Hematopoietic multipotent progenitor cell treated with erythropoietin and hydrocortisone succinate and interleukin-3 and kit ligand, for 4 days (in vitro differentiated cells): ENCODE results near the gene TMA7B.

Source experiments
- DNase-seq: peaks from one replicate; pipeline ENCODE4 v3.0.0-alpha.2; 2015

The TMA7B gene

GRCh38 chr22:39933741-39934140 lies 26.5 kb upstream of the TMA7B start:
- no peak for DNase-seq

GRCh38 chr22:39935116-39935515 lies 25.1 kb upstream of the TMA7B start:
- DNase-seq: no peak

DNA sequence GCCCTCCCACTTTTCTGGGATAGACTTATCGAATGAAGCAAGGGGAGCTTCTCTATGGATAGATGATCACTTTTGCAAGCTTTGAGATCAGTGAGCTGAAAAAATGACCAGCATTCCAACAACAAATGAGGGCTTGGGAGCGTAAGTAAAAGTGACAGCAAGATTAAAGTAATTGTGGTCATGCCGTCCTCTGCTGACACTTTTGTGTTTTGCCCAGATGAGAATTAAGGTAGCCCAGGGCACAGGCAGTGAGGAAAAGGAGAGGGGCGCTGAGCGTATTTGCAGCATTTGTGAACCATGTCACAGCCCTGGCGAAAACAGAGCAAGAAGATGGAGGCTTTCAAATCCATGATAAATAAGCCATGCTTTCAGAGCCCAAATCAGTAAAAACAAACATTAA lies 24.6 kb upstream of the TMA7B start:
- DNase-seq: no peak

DNA sequence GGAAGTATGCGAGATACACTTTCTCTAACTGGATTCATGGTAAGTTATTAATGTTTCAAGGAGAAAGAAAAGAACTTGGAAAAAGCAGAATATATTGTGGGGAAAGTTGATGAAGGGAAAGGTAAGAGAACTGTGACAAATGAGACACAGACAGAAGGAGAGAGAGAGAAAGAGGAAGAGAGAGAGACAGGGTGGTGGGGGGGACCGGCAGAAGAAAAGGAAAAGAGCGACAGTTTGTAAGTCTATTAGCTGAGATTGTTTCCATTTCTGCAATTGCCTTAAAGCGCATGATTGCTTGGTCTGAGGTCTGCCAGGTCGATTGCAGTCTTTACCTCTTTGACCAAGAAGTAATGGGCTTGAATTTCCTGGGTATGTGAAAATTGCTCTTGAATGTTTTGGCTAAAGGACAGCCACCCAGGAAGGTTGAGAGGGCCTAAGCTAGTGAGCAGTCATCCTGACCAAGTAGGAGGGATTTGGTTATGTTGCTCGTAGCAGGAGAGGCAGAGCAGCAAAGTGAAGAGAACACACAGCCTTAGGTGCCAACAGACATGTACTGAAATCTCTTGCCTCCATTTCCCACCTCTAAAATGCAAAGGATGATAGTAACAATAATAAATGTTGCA lies 23.6 kb upstream of the TMA7B start:
- DNase-seq: no peak

DNA sequence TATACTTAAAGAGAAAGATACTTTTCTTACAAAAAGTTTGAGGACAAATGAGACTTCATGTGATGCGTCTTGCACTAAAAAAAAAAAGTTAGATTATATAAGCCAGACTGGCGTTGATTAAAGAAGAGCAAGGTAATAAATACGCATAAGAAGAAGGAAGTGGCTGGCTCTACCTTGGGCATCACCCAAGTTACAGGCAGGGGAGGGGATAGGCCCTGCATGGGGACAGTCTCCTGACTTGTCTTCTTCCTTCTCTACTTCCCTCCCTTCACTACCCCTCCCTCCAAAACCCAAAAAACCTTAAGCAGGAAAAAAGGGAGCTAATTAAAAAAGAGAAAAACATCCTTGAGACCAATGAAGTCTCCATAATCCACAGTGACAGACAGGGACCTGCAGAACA lies 22.3 kb upstream of the TMA7B start:
- DNase-seq: no peak

- DNase-seq: no peak
Observed at GRCh38 chr22:39938509-39939111, 21.6 kb upstream of the TMA7B start.

DNA sequence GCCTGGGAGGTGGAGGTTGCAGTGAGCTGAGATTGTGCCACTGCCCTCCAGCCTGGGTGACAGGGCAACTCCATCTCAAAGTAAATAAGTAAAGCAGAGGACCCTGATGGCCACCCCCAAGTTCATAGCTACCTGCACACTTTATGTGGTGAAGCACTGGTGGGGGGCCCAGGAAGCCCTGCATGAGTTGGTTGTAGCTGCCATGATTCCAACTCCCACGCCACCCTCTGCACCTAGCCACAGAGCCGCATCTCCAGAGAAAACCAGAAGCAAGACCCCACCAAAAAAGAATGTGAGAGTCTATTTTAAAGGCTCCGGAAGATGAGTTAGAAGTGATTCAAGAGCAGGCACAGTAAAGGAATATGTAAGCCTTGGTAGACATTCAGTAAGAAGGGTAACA lies 20.4 kb upstream of the TMA7B start:
- no peak for DNase-seq

- peak; percentile 56 for DNase-seq
Observed at GRCh38 chr22:39940757-39941305, 19.4 kb upstream of the TMA7B start.

- DNase-seq: no peak
Observed at GRCh38 chr22:39941601-39942000, 18.6 kb upstream of the TMA7B start.

GRCh38 chr22:39942439-39943230 lies 17.6 kb upstream of the TMA7B start:
- peak; percentile 81 for DNase-seq

GRCh38 chr22:39943337-39943736 lies 16.9 kb upstream of the TMA7B start:
- no peak for DNase-seq

- no peak for DNase-seq
Observed at GRCh38 chr22:39943953-39944872, 16.0 kb upstream of the TMA7B start.

GRCh38 chr22:39946126-39946502 lies 14.1 kb upstream of the TMA7B start:
- no peak for DNase-seq

DNA sequence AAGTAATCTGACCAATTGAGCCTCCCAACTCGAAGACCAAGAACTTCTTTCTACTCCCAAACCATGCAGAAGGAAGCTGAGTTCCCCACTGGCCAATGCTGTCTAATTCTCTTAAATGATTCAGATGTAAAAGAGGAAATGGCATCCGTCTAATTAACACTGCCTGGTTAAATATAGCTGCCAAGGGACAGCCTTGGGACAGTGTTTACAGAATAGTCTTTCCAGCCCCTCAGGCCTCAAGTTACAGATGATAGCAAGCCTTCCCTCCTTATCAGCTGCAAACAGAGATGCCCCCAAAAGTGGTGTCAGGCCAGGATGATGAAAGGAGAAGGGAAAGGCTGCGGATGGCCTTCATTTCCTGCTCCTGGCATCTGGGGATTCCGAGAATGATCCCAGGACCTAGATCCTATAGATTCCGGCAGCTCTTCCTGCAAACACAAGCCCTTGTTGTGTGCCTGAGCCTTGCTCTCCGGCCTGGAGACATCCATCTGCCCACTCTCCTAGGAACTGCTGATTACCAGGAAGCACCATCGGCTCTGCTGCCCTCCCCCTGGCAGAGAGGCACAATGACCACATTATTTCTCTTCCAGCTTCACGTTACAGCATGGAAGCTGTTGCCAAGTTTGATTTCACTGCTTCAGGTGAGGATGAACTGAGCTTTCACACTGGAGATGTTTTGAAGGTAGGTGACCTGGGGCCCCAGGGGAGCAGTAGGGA lies 13.5 kb upstream of the TMA7B start:
- DNase-seq: peak; percentile 93

DNA sequence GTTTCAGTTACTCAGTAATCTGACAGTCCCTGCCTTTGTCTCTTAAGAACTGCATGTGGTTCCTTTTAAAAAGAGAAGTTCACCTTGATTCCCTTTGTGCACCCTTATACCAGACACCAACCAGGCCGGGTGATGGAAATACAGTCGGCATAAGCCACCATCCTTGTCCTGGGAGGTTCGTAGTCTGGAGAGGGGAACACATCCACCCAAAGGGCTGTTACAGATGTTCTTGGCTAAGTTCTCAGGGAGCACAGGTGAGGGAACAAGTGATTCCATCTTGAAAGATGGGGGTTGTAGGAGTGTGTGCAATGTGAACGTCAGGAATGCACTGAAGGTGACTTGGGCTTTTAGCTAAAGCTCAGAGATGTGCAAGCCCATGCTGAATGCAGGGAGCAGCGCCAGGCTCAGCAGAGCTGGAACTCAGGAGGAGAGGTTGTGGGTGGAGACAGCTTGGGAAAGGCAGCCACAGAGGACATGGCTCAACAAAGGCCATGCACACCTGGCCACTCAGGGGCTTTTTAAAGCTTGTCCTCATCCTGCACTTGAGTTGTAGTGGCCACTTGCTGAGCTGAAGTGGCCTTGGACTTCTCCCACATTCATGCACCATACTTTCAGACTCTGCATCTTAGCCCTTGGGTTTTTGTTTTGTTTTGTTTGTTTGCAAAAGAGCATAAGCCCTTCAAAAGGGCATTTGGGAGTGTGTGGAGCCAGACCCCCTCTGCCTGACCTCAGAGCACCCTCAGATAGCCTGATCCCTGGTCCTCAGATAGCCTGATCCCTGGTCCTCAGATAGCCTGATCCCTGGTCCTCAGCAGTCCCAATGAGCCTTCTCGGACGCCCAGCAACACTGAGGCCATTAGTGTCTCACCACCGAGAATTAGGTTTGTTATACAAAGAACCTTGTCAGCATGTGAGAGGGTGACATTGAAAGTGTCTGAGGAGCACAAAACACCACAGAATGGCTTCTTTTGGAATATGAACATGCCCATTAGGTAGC lies 12.7 kb upstream of the TMA7B start:
- DNase-seq: no peak

DNA sequence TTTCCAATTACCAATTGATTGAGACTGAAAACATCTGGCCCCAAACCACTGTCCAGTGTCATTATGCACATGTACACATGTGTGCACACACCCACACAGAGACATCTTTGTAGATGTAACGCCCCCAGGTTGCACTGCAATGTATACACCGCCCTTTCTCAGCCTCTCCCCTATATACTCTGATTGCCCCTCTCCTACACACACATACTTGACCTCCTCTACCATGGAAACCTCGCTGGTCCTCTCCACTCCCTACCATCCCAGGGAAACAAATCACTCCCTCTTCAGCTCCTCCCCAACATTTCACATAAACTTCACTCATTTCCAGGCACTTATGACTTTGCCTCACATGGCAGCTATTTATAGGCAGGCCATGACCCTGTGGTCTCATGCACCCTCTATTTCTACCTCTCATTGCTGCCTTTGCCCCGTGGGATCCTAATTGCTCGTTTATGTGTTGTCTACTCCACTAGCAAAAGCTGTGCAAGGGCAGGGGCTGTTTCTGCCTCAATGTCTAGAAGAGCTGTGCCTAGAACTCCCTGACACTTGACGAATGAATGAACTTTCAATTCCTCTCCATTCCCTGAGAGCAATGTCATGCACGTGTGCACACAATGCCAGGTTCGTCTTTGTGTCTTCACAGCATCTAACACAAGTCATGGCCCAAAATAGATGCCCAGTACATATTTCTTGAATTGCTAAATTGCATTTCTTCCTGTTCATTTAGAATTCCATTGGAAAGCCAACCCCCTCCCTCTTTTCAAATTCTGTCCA lies 10.0 kb upstream of the TMA7B start:
- no peak for DNase-seq

DNA sequence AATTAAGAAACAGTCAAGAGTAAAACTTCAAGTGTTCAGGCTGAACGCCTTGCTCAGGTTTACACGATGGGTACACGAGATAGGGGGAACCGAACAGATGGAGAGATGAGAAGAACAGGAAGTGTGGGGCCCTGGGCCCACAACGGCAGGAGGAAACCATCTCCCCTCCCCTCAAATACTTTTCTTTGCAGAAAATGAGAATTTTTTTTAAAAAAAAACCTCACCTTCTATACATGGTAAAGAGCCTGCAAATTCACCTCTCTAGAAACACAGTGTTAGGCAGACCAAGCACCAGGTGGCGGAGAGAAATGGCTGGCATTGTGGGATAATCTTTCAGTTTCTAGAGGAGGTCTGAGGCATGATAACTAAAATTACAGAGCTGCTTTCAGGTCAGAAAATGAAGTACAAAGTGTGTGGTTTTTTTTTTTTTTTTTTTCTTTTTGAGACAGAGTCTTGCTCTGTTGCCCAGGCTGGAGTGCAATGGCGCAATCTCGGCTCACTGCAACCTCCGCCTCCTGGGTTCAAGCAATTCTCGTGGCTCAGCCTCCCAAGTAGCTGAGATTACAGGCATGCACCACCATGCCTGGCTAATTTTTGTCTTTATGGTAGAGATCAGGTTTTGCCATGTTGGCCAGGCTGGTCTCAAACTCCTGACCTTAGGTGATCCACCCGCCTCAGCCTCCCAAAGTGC lies 8.4 kb upstream of the TMA7B start:
- peak; percentile 76 for DNase-seq

GRCh38 chr22:39952347-39952746 lies 7.8 kb upstream of the TMA7B start:
- DNase-seq: no peak

GRCh38 chr22:39953101-39953500 lies 7.1 kb upstream of the TMA7B start:
- DNase-seq: no peak
